A549 (cell line): ENCODE results near the gene MYLK. TPM values are rescaled to one million over a fixed set of nuclear protein-coding genes. Genes with fewer than 3 reads are reported as not detected.
A peak's percentile ranks its signal among the peaks of the same experiment; 100 is the strongest.

Source experiments
- ATAC-seq, 2 experiments: fragments of 200-7000 bp in 1 of 2; fragments of >200 bp in 1 of 2; cut with Nextera tagmentation in 1 of 2; cut with Tn5 transposase in 1 of 2; 3 replicates each; pipeline versions ENCODE4 v1.8.0 to v1.9.1; 2018 to 2020; ENCODE audit warnings: mild to moderate bottlenecking in 1 of 2, moderate library complexity in 1 of 2
- CTCF ChIA-PET: fragments of 300-600 bp; sonication (Branson Sonifier 250); formaldehyde crosslinking; extraction: SDS; loops from one replicate; lab custom pipeline; 2021; ENCODE audit warnings: antibody characterized with exemption, inconsistent platforms; lab: Yijun Ruan, JAX
- POLR2A ChIA-PET: fragments of 350-600 bp; formaldehyde crosslinking; extraction: SDS; loops from one replicate; lab custom pipeline; 2021; ENCODE audit warnings: antibody characterized with exemption, inconsistent platforms; lab: Yijun Ruan, JAX
- DNase-seq, 2 experiments: peaks; one replicate each; pipeline versions ENCODE4 v3.0.0 to v3.0.0-alpha.2; 2011 to 2016; ENCODE audit warnings: low read depth in 1 of 2, low spot score in 1 of 2
- FAIRE-seq: peaks from 2 replicates; lab custom pipeline; 2011; peaks lifted over from hg19 to GRCh38; lab: Jason Lieb, UNC
- H3K27ac ChIP-seq, 2 experiments: fragments of >200 bp; sonication (Bioruptor Twin); formaldehyde crosslinking; 3 replicates each; pipeline ENCODE4 v1.5.1; 2016 to 2017
- H3K4me1 ChIP-seq: fragments of >200 bp; sonication (Bioruptor Twin); formaldehyde crosslinking; 3 replicates; pipeline ENCODE4 v1.6.1; 2016
- H3K4me2 ChIP-seq: fragments of >200 bp; sonication (Bioruptor Twin); formaldehyde crosslinking; 3 replicates; pipeline ENCODE4 v1.6.1; 2016
- H3K4me3 ChIP-seq: fragments of >200 bp; sonication (Bioruptor Twin); formaldehyde crosslinking; 3 replicates; pipeline ENCODE4 v1.5.1; 2016
- H3K9me3 ChIP-seq: fragments of >200 bp; sonication (Bioruptor Twin); formaldehyde crosslinking; 3 replicates; pipeline ENCODE4 v1.6.1; 2016
- CBX2 ChIP-seq: fragments of 200-600 bp; sonication (generic); IDR thresholded peaks from 2 replicates; pipeline ENCODE4 v1.6.1; 2016; ENCODE audit warnings: low read depth, mild to moderate bottlenecking, borderline replicate concordance
- CBX8 ChIP-seq: fragments of 200-600 bp; sonication (generic); IDR thresholded peaks from 2 replicates; pipeline ENCODE4 v1.6.1; 2016
- CHD4 ChIP-seq: fragments of 200-600 bp; sonication (generic); IDR thresholded peaks from 2 replicates; pipeline ENCODE4 v1.6.1; 2016; ENCODE audit warnings: antibody characterized with exemption, mild to moderate bottlenecking, borderline replicate concordance
- EP300 ChIP-seq, 2 experiments: fragments of >200 bp; sonication (Bioruptor Twin); formaldehyde crosslinking; IDR thresholded peaks; 2 replicates in 1 of 2; 3 replicates in 1 of 2; pipeline ENCODE4 v1.6.1; 2016 to 2017
- FOSL2 ChIP-seq, 2 experiments: fragments of 450-650 bp in 1 of 2; fragments of >200 bp in 1 of 2; sonication (Bioruptor Twin) in 1 of 2; formaldehyde crosslinking; IDR thresholded peaks; 2 replicates each; pipeline versions ENCODE4 v1.5.0 to v1.6.1; 2016 to 2020; ENCODE audit warnings: mild to moderate bottlenecking in 1 of 2, moderate library complexity in 1 of 2
- HEYL ChIP-seq: fragments of 250-450 bp; sonication (Bioruptor Pico); IDR thresholded peaks from 2 replicates; pipeline ENCODE4 v1.8.0; 2021; ENCODE audit warnings: mild to moderate bottlenecking, moderate library complexity
- HOXB13 ChIP-seq: fragments of 250-450 bp; sonication (Bioruptor Pico); IDR thresholded peaks from 2 replicates; pipeline ENCODE4 v1.5.0; 2020; ENCODE audit warnings: low read depth, mild to moderate bottlenecking, moderate library complexity
- HOXB5 ChIP-seq: fragments of 250-450 bp; sonication (Bioruptor Pico); IDR thresholded peaks from 2 replicates; pipeline ENCODE4 v1.5.0; 2020; ENCODE audit warnings: mild to moderate bottlenecking, moderate library complexity
- RCOR1 ChIP-seq: fragments of 150-350 bp; IDR thresholded peaks from 2 replicates; pipeline ENCODE4 v1.6.1; 2014; ENCODE audit warnings: antibody characterized with exemption, low read length, low read depth
- RNF2 ChIP-seq: fragments of 200-600 bp; sonication (generic); IDR thresholded peaks from 2 replicates; pipeline ENCODE4 v1.6.1; 2016; ENCODE audit warnings: low read depth, mild to moderate bottlenecking, antibody characterized with exemption, moderate library complexity, borderline replicate concordance
- SMC3 ChIP-seq: fragments of >200 bp; sonication (Bioruptor Twin); formaldehyde crosslinking; IDR thresholded peaks from 3 replicates; pipeline ENCODE4 v1.6.1; 2018; ENCODE audit warnings: inconsistent platforms
- SREBF2 ChIP-seq: fragments of 450-650 bp; IDR thresholded peaks from 2 replicates; pipeline ENCODE4 v1.6.1; 2014; ENCODE audit warnings: mild to moderate bottlenecking, moderate library complexity
- ZFP36 ChIP-seq: fragments of 450-650 bp; IDR thresholded peaks from 2 replicates; pipeline ENCODE4 v1.6.1; 2014; ENCODE audit warnings: borderline replicate concordance; ENCODE audit not compliant: partially characterized antibody
- WGBS: methylation state at CpG from one replicate; pipeline ENCODE4 v1.1.6; 2017; ENCODE audit errors: missing lambda C conversion rate; 5-methylcytosine and 5-hydroxymethylcytosine counted together
- polyA plus RNA-seq, 4 experiments: library from polyadenylated mRNA; depleted of rRNA in 3 of 4; stranded (reverse); fragments of >200 nt; fragmentation: RNase III in 1 of 4; extraction: RNeasy Plus Mini Kit Qiagen cat#74134 plus additional on column Dnase treatment in 1 of 4; gene quantifications; 2 replicates in 3 of 4; 3 replicates in 1 of 4; pipeline ENCODE4 v1.2.3, GENCODE V29; 2011 to 2017
- TF ChIP-seq, protein P1 (sequence below): fragments of 150-350 bp; IDR thresholded peaks from 2 replicates; pipeline ENCODE4 v1.6.1; 2014; ENCODE audit warnings: low read depth, mild to moderate bottlenecking, low read length
- TF ChIP-seq, protein P2 (sequence below): IDR thresholded peaks from 2 replicates; pipeline ENCODE4 v1.6.1; 2012
- TF ChIP-seq, protein P3 (sequence below): fragments of 200-600 bp; sonication (generic); IDR thresholded peaks from 2 replicates; pipeline ENCODE4 v1.6.1; 2016; ENCODE audit warnings: antibody characterized with exemption, mild to moderate bottlenecking, moderate library complexity
- TF ChIP-seq, protein P4 (sequence below): fragments of 250-450 bp; sonication (Bioruptor Pico); IDR thresholded peaks from 2 replicates; pipeline ENCODE4 v1.5.0; 2021; ENCODE audit warnings: mild to moderate bottlenecking, moderate library complexity, borderline replicate concordance
- TF ChIP-seq, protein P5 (sequence below): fragments of >200 bp; sonication (Bioruptor Twin); formaldehyde crosslinking; IDR thresholded peaks from 3 replicates; pipeline ENCODE4 v1.6.1; 2016

The MYLK gene
- polyA plus RNA-seq, 2 of the 4 experiments (the other 2 are of a cell fraction): 16.9 to 17.4 TPM

DNA sequence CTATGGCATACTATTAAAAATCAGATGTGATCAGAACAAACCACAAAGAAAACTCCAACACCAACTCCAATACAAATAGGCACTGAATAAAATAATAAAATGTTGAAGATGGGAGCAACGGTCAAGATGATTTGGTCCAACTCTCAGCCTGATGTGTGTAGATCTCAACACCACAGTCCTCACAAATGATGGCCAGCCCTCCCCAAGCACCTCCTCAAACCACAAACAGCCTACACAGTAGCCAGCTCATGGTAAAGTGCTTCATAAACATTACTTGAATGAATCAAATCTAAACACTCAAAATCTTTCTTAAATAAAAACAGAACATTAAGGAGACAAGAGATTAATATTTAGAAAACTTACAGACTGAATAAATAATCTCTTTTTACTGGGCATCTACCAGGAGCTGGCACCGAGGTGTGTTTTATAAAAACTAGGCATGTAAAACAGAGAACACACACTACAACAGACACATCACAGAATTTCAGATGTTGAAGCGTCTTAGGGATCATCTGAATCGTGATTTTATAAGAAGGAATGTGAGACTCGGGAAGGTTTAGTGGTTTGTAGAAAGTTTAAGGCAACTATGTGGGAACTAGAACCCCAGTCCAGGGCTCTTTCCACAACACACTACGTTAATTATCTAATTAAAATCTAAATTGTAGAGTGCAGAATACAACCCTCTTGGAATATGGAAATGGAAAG is 102.4 kb downstream of the MYLK start:
- peaks cover 26% of the 10 kb centered on the region for H3K4me1 ChIP-seq
- WGBS: 87% methylated on average over 6 of the region's 6 CpGs
- no peak for FAIRE-seq
- TF ChIP-seq, protein P1, sequence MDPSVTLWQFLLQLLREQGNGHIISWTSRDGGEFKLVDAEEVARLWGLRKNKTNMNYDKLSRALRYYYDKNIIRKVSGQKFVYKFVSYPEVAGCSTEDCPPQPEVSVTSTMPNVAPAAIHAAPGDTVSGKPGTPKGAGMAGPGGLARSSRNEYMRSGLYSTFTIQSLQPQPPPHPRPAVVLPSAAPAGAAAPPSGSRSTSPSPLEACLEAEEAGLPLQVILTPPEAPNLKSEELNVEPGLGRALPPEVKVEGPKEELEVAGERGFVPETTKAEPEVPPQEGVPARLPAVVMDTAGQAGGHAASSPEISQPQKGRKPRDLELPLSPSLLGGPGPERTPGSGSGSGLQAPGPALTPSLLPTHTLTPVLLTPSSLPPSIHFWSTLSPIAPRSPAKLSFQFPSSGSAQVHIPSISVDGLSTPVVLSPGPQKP: no peak
- TF ChIP-seq SREBF2: no peak
- TF ChIP-seq RCOR1: no peak
- TF ChIP-seq HEYL (CRISPR knock-in tag): no peak
- TF ChIP-seq CHD4: no peak
- TF ChIP-seq CBX2: no peak
- TF ChIP-seq, all 56 proteins: peak for 0
- Histone ChIP-seq H3K4me2 (no peak overlapping the region), H3K9me3 (no peaks in the 10 kb centered on the region), H3K4me3 (no peak overlapping the region), H3K27ac (no peak overlapping the region; a peak in 1 of 6 replicates)
- no peak for DNase-seq
- no peak for ATAC-seq
- POLR2A ChIA-PET: no interaction called here
- CTCF ChIA-PET: interaction anchor here (0.6 to 1.2 kb wide), 3 partner anchors 14 to 723 kb away, joined by 3 read pairs; no protein-coding TSS in a partner anchor

DNA sequence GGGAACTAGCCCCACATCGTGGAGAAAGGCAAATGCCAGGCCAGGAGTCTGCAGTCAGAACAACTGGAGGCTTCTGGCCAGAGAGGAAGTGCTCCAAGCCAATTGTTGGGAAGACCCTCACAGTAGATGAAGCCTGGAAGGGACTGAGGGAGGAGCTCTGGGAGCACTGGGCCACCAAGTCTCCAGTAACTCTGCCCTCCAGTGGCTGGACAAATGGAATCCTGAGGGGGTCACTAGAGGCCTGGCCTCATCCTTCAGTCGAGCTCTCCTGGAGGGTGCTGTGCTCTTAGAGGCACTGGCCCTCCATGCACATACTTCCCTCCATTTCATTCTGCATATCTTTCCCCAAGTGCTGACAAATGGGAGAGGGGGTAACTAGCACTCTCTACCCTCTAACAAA is 103.0 kb downstream of the MYLK start:
- 64% methylated on average over 2 of the region's 2 CpGs for WGBS
- ATAC-seq (peak in 1 of 2 experiments; percentile 69; a peak in 3 of 6 replicates), DNase-seq (no peak), FAIRE-seq (no peak)
- peak overlapping the region in 1 of 2 experiments; percentile 56; a peak in 3 of 6 replicates for H3K27ac ChIP-seq
- POLR2A ChIA-PET: no interaction called here
- CTCF ChIA-PET: no interaction called here
- TF ChIP-seq, protein P2, sequence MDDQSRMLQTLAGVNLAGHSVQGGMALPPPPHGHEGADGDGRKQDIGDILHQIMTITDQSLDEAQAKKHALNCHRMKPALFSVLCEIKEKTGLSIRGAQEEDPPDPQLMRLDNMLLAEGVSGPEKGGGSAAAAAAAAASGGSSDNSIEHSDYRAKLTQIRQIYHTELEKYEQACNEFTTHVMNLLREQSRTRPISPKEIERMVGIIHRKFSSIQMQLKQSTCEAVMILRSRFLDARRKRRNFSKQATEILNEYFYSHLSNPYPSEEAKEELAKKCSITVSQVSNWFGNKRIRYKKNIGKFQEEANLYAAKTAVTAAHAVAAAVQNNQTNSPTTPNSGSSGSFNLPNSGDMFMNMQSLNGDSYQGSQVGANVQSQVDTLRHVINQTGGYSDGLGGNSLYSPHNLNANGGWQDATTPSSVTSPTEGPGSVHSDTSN: no peak
- TF ChIP-seq, protein P3, sequence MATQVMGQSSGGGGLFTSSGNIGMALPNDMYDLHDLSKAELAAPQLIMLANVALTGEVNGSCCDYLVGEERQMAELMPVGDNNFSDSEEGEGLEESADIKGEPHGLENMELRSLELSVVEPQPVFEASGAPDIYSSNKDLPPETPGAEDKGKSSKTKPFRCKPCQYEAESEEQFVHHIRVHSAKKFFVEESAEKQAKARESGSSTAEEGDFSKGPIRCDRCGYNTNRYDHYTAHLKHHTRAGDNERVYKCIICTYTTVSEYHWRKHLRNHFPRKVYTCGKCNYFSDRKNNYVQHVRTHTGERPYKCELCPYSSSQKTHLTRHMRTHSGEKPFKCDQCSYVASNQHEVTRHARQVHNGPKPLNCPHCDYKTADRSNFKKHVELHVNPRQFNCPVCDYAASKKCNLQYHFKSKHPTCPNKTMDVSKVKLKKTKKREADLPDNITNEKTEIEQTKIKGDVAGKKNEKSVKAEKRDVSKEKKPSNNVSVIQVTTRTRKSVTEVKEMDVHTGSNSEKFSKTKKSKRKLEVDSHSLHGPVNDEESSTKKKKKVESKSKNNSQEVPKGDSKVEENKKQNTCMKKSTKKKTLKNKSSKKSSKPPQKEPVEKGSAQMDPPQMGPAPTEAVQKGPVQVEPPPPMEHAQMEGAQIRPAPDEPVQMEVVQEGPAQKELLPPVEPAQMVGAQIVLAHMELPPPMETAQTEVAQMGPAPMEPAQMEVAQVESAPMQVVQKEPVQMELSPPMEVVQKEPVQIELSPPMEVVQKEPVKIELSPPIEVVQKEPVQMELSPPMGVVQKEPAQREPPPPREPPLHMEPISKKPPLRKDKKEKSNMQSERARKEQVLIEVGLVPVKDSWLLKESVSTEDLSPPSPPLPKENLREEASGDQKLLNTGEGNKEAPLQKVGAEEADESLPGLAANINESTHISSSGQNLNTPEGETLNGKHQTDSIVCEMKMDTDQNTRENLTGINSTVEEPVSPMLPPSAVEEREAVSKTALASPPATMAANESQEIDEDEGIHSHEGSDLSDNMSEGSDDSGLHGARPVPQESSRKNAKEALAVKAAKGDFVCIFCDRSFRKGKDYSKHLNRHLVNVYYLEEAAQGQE: no peak
- TF ChIP-seq CBX2 (no peak), RNF2 (no peak), ZFP36 (no peak), HOXB13 (no peak), HOXB5 (CRISPR knock-in tag) (no peak), SMC3 (no peak), CBX8 (no peak), FOSL2 (IDR thresholded peaks at IDR 0.05) (no peak), FOSL2 (CRISPR knock-in tag; IDR thresholded peaks at IDR 0.05) (no peak), EP300 (IDR thresholded peaks at IDR 0.05) (no peak)
- TF ChIP-seq, protein P4, sequence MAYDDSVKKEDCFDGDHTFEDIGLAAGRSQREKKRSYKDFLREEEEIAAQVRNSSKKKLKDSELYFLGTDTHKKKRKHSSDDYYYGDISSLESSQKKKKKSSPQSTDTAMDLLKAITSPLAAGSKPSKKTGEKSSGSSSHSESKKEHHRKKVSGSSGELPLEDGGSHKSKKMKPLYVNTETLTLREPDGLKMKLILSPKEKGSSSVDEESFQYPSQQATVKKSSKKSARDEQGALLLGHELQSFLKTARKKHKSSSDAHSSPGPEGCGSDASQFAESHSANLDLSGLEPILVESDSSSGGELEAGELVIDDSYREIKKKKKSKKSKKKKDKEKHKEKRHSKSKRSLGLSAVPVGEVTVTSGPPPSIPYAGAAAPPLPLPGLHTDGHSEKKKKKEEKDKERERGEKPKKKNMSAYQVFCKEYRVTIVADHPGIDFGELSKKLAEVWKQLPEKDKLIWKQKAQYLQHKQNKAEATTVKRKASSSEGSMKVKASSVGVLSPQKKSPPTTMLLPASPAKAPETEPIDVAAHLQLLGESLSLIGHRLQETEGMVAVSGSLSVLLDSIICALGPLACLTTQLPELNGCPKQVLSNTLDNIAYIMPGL (CRISPR knock-in tag): no peak
- TF ChIP-seq, protein P5, sequence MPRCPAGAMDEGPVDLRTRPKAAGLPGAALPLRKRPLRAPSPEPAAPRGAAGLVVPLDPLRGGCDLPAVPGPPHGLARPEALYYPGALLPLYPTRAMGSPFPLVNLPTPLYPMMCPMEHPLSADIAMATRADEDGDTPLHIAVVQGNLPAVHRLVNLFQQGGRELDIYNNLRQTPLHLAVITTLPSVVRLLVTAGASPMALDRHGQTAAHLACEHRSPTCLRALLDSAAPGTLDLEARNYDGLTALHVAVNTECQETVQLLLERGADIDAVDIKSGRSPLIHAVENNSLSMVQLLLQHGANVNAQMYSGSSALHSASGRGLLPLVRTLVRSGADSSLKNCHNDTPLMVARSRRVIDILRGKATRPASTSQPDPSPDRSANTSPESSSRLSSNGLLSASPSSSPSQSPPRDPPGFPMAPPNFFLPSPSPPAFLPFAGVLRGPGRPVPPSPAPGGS: no peak
- H3K4me2 ChIP-seq: no peak overlapping the region
- H3K4me3 ChIP-seq: no peak overlapping the region
- peaks cover 26% of the 10 kb centered on the region for H3K4me1 ChIP-seq
- H3K9me3 ChIP-seq: no peaks in the 10 kb centered on the region
